ENCODE measurements around the gene ADAMTS6.
"Not testable (repeated sequence)": the region's sequence is repeated elsewhere in the genome, so short reads cannot be mapped to it uniquely, and the experiment has no call there.

Gene ADAMTS6

GRCh38 chr5:65364907-65365306 is 116.8 kb downstream of the ADAMTS6 start:
- no peak for DNase-seq

DNA sequence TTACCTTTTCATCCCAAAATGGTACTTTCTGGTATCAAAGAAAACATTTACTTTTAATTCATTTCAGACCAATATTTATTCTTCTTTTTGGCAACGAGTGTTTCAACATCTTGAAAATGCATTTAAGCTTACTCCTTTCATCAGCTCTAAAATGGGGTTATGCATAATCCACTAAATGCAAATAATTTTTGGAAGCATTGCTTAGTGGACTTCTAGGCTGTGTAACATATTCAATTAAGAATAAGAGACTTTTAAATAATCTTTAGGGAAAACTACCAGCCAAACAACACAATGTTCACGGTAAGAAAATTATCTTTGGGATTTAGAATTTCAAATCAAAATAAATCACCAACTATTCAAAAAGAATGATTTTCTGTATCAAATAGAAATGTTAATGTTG is 118.2 kb downstream of the ADAMTS6 start:
- DNase-seq: no peak

DNA sequence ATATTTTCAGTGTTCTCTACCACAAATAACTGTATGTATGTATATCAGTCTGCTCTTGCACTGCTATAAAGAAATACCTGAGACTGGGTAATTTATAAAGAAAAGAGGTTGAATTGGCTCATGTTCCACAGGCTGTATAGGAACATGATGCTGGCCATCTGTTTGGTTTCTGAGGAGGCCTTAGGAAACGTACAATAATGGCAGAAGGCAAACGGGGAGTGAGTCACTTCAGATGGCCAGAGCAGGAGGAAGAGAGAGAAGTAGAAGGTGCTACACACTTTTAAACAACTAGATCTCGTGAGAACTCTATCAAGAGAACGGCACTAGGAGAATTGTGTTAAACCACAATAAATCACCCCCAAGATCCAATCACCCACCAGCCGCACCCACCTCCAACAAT is 121.7 kb downstream of the ADAMTS6 start:
- DNase-seq: no peak

- no peak for DNase-seq
Measured at GRCh38 chr5:65359569-65359968, 122.2 kb downstream of the ADAMTS6 start.

DNA sequence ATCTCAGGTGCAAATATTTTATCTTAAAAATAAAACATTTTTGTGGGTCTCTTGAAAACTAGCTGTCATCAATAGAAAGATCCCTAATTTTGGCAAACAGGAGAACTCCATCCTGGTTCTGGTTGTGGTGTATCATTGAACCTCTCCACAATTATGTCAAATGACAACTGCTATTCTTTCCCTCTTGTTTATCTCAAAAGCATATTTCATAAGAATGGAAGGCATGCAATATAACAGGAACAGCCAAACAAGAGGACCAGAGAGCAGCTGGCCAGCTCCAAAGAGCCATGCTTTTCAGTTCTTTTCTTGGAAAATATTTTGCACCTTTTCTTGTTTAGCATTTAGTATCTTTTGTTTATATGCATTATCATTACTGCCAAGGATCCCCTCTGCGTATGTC is 125.4 kb downstream of the ADAMTS6 start:
- no peak for DNase-seq

- no peak for DNase-seq
Measured at GRCh38 chr5:65355301-65355700, 126.4 kb downstream of the ADAMTS6 start.

DNA sequence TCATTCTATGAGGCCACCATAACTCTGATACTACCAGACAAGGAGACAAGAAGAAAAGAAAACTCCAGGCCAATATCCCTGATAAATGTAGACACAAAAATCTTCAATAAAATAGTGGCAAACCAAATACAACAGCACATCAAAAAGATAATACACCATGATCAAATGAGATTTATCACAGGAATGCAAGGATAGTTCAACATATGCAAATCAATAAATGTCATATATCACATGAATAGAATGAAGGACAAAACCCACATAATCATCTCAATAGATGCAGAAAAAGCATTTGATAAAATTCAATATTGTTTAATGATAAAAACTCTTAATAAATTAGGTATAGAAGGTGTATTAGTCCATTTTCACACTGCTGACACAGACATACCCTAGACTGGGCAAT is 139.9 kb downstream of the ADAMTS6 start:
- DNase-seq: no peak

- DNase-seq: no peak
Measured at GRCh38 chr5:65338606-65339151, 143.0 kb downstream of the ADAMTS6 start.

DNA sequence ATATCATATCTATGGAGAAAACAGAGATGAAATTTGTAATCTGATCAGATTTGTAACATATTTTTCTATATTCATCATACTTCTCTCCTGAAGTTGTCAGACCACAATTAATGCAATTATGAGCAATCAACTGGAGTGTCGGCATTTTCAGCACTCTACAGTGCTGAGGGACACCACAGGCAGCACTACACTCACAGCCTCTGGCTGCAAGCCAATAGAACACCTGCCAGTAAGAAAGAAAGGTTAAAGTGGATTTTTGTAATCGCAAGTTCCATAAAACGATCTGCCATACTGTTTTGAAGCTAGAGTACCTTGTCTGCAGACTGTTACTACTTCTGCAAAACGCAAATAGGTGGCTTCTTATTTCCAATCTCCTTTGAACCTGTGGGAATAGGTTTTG is 147.6 kb downstream of the ADAMTS6 start:
- DNase-seq: peak; percentile 9

- DNase-seq: no peak
Measured at GRCh38 chr5:65332591-65332990, 149.1 kb downstream of the ADAMTS6 start.

- DNase-seq: no peak
Measured at GRCh38 chr5:65329266-65329665, 152.5 kb downstream of the ADAMTS6 start.

- DNase-seq: no peak
Measured at GRCh38 chr5:65327582-65327981, 154.1 kb downstream of the ADAMTS6 start.

- DNase-seq: no peak
Measured at GRCh38 chr5:65326922-65327321, 154.8 kb downstream of the ADAMTS6 start.

DNA sequence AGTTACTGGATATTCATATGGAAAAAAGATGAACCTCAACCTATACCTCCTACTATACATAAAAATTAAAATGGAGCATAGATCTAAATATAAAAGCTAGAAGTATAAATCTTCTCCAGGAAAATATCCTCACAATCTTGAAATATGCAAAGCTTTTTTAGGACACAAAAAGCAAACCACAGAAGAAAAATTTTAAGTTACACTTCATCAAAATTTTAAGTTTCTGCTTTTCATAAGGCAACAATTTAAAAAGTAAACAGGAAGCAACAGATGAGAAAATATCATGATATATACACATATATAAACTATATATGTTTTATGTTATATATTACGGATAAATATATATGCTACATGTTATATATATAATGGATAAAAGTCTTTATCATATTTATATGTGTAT is 157.5 kb downstream of the ADAMTS6 start:
- no peak for DNase-seq

DNA sequence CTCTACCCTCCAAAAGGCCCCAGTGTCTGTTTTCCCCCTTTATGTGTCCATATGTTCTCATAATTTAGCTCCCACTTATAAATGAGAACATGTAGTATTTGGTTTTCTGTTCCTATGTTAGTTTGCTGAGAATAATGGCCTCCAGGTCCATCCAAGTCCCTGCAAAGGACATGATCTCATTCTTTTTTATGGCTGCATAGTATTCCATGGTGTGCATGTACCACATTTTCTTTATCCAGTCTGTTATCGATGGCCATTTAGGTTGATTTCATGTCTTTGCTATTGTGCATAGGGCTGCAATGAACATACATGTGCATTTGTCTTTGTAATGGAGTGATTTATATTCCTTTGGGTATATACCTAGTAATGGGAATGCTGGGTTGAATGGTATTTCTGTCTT is 161.0 kb downstream of the ADAMTS6 start:
- not testable (repeated sequence) for DNase-seq

- no peak for DNase-seq
Measured at GRCh38 chr5:65320250-65320649, 161.5 kb downstream of the ADAMTS6 start.

GRCh38 chr5:65307931-65308330 is 173.8 kb downstream of the ADAMTS6 start:
- DNase-seq: no peak

GRCh38 chr5:65307088-65307487 is 174.6 kb downstream of the ADAMTS6 start:
- DNase-seq: no peak

DNA sequence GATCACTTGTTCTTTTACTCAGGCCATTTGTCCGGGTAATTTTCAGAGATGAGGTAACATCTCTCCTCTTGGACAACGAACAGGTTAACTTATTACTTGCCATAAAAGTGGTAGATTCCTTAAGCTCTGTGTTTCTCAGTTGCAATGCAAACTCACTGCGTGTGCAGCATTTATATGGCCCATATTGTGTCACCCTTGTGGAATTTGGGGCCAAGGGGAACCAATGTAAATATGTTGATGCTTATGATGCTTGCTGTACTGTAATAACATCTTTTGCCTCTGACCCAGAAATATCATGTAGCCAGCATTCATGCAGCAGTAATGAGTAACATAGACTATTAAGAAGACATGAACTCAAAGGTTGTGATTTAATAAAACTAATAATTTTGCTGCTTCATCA is 175.8 kb downstream of the ADAMTS6 start:
- no peak for DNase-seq

DNA sequence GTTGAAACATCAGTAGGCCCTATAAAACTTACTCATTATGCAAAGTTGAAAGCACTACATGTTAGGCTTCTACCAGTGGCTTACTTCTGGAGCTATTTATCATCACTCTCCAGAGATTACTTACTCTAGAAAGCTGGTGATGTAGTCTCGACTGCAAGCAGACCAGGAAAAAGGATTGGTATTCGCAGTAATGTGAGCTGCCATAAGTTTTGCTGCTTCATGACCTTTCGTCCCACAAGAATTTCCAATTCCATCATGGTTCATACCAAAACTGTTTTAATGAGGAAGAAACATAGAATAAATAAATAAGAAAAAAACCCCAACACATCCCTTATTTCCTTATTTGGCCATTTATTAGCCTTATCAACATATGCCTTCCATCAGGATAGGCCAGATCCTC is 181.9 kb downstream of the ADAMTS6 start:
- no peak for DNase-seq

GRCh38 chr5:65296067-65296466 is 185.7 kb downstream of the ADAMTS6 start:
- no peak for DNase-seq

DNA sequence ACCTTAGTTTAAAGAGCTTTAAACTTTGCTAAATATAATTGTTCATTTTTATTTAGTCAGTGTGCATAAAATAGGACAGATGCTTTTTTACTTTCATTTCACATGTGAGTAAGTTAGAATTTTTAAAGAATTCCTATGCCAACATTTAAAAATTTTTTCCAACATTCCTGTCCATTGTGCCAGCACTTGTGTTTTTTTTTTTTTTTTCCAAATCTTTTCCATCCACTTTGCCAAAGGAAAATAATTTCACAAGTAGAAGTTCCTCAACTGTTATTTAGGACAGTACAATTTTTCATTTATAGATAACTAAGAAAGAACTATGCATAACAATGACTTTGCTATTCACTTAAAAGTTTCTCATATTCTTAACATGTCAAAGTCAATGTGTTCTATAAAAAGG is 189.5 kb downstream of the ADAMTS6 start:
- DNase-seq: no peak

- no peak for DNase-seq
Measured at GRCh38 chr5:65290677-65291076, 191.0 kb downstream of the ADAMTS6 start.

- DNase-seq: no peak
Measured at GRCh38 chr5:65288657-65289056, 193.1 kb downstream of the ADAMTS6 start.

GRCh38 chr5:65279603-65280002 is 202.1 kb downstream of the ADAMTS6 start:
- no peak for DNase-seq
